ENCODE data around the gene PKIG. TPM values are rescaled to one million over a fixed set of nuclear protein-coding genes. Genes with fewer than 3 reads are reported as not detected.

PKIG gene
- total and polyA plus RNA-seq, 2 donors (not counting 3 experiments of a cell fraction or from before 2014, with no cell fraction given) = 135 to 167 TPM

- H3K27me3 ChIP-seq (ENCODE audit: control insufficient read depth in 2 of 2, insufficient read depth in 2 of 2, low read length in 2 of 2) = no peaks in the 10 kb centered on the region
- peaks cover 34% of the 10 kb centered on the region for H3K4me1 ChIP-seq (ENCODE audit: control insufficient read depth, extremely low read depth, insufficient read depth, low read length)
- H3K4me2 ChIP-seq (ENCODE audit: insufficient read depth, low read length) = no peak overlapping the region
- dilution Hi-C loops (cut with MboI; ENCODE audit: extremely low pct_ligation_motif_present, low sequenced_read_pairs) = no loop called here
- ChIA-PET POLR2A (no interaction called here), CTCF (interaction anchor here (4.1 kb wide), 1 partner anchor 35 kb away, joined by 58 read pairs; no protein-coding TSS in a partner anchor)
- FAIRE-seq = no peak
- H2AFZ ChIP-seq (ENCODE audit: low read depth, low read length) = no peak overlapping the region
- intact Hi-C loops (cut with micrococcal nuclease) = no loop called here
- H3K9ac ChIP-seq (replicated peaks; ENCODE audit: extremely low read depth, insufficient read depth, low read length) = no peak overlapping the region
- DNase-seq (ENCODE audit: low read depth, low spot score) = no peak
- no peak overlapping the region for H3K27ac ChIP-seq (ENCODE audit: insufficient read depth, low read depth, low read length)
- H3K9me1 ChIP-seq (replicated peaks; ENCODE audit: control insufficient read depth, extremely low read depth, insufficient read depth, low read length) = no peaks in the 10 kb centered on the region
- BruUV-seq (replicated peaks) = no TSS peak
- H4K20me1 ChIP-seq (replicated peaks; ENCODE audit: control insufficient read depth, extremely low read depth, insufficient read depth, low read length) = no peaks in the 10 kb centered on the region
- TF ChIP-seq MYC (IDR thresholded peaks at IDR 0.05; ENCODE audit: low read depth, low read length) (no peak), GATA2 (IDR thresholded peaks at IDR 0.05; ENCODE audit: insufficient read depth, insufficient read length, low read depth, low read length) (no peak), FOS (IDR thresholded peaks at IDR 0.05; ENCODE audit: borderline replicate concordance, insufficient read depth, low read length) (no peak), POLR2A (IDR thresholded peaks at IDR 0.05; ENCODE audit: low read depth, low read length) (no peak)
- H3K4me3 ChIP-seq (replicated peaks in 1 of 3; ENCODE audit: insufficient read depth in 1 of 3, low read depth in 1 of 3, low read length in 3 of 3) = no peak overlapping the region
- H3K9me3 ChIP-seq (replicated peaks; ENCODE audit: control insufficient read depth, insufficient read depth, low read length) = no peaks in the 10 kb centered on the region
- H3K36me3 ChIP-seq (ENCODE audit: control insufficient read depth in 2 of 2, extremely low read depth in 1 of 2, insufficient read depth in 2 of 2, low read length in 2 of 2) = no peaks in the 10 kb centered on the region
- peaks cover 10% of the 10 kb centered on the region for H3K79me2 ChIP-seq (ENCODE audit: control insufficient read depth, insufficient read depth, low read length)
These were observed 8.0 kb upstream of the PKIG start for GRCh38 chr20:44574372-44574771.

GRCh38 chr20:44576297-44576696, 6.1 kb upstream of the PKIG start:
- DNase-seq (ENCODE audit: low read depth, low spot score) (peak; percentile 76), FAIRE-seq (no peak)
- no peak overlapping the region for H3K4me2 ChIP-seq (ENCODE audit: insufficient read depth, low read length)
- H3K79me2 ChIP-seq (ENCODE audit: control insufficient read depth, insufficient read depth, low read length) = peaks cover 16% of the 10 kb centered on the region
- no peaks in the 10 kb centered on the region for H3K9me3 ChIP-seq (replicated peaks; ENCODE audit: control insufficient read depth, insufficient read depth, low read length)
- CTCF ChIA-PET = interaction anchor here (0.6 to 4.1 kb wide), 17 partner anchors 11 to 107 kb away, joined by 3 to 58 read pairs (median 6); partner anchors contain the start of gene SERINC3
- peak overlapping the region; percentile 1 for H2AFZ ChIP-seq (ENCODE audit: low read depth, low read length)
- peak overlapping the region; percentile 61 for H3K27ac ChIP-seq (ENCODE audit: insufficient read depth, low read depth, low read length)
- intact Hi-C loops (cut with micrococcal nuclease) (loop anchor here (1.0 kb wide), 2 partner anchors 34 to 157 kb away; no protein-coding TSS in a partner anchor), dilution Hi-C loops (cut with MboI; ENCODE audit: extremely low pct_ligation_motif_present, low sequenced_read_pairs) (no loop called here)
- H3K36me3 ChIP-seq (ENCODE audit: control insufficient read depth in 2 of 2, extremely low read depth in 1 of 2, insufficient read depth in 2 of 2, low read length in 2 of 2) = no peaks in the 10 kb centered on the region
- H3K27me3 ChIP-seq (ENCODE audit: control insufficient read depth in 2 of 2, insufficient read depth in 2 of 2, low read length in 2 of 2) = no peaks in the 10 kb centered on the region
- peak overlapping the region; percentile 26 for H3K9ac ChIP-seq (replicated peaks; ENCODE audit: extremely low read depth, insufficient read depth, low read length)
- no TSS peak for BruUV-seq (replicated peaks)
- H3K4me3 ChIP-seq (replicated peaks in 1 of 3; ENCODE audit: insufficient read depth in 1 of 3, low read depth in 1 of 3, low read length in 3 of 3) = no peak overlapping the region
- H4K20me1 ChIP-seq (replicated peaks; ENCODE audit: control insufficient read depth, extremely low read depth, insufficient read depth, low read length) = no peaks in the 10 kb centered on the region
- peaks cover 53% of the 10 kb centered on the region for H3K4me1 ChIP-seq (ENCODE audit: control insufficient read depth, extremely low read depth, insufficient read depth, low read length)
- no peaks in the 10 kb centered on the region for H3K9me1 ChIP-seq (replicated peaks; ENCODE audit: control insufficient read depth, extremely low read depth, insufficient read depth, low read length)
- POLR2A ChIA-PET = interaction anchor here (0.6 kb wide), 1 partner anchor 32 kb away, joined by 3 read pairs; no protein-coding TSS in a partner anchor
- TF ChIP-seq EZH2 (IDR thresholded peaks at IDR 0.05; ENCODE audit: borderline replicate concordance, low read depth, low read length, severe bottlenecking) (no peak), CTCF (IDR thresholded peaks at IDR 0.05; ENCODE audit: extremely low read depth in 1 of 2, insufficient read depth in 1 of 2, low read depth in 1 of 2, low read length in 2 of 2) (peak; percentile 35 to 51), JUN (IDR thresholded peaks at IDR 0.05; ENCODE audit: borderline replicate concordance, insufficient read depth, insufficient read length, low read depth) (no peak), POLR2A (IDR thresholded peaks at IDR 0.05; ENCODE audit: low read depth, low read length) (no peak)
